Neuronal stem cell (in vitro differentiated cells): ENCODE results near the gene WNT11.
A peak's percentile ranks its signal among the peaks of the same experiment; 100 is the strongest.

Experiments used
- DNase-seq: peaks from one replicate; pipeline ENCODE4 v3.0.0-alpha.2; 2013; ENCODE audit warnings: low spot score
- H2AFZ ChIP-seq: one replicate; pipeline ENCODE4 v1.6.1; 2013; ENCODE audit warnings: mild to moderate bottlenecking, low read length, inconsistent platforms
- H2AK5ac ChIP-seq: 2 replicates; pipeline ENCODE4 v1.6.1; 2013; ENCODE audit warnings: low read depth, mild to moderate bottlenecking, inconsistent platforms, low read length, moderate library complexity, mixed read lengths
- H2BK120ac ChIP-seq: 2 replicates; pipeline ENCODE4 v1.6.1; 2013; ENCODE audit warnings: low read depth, mild to moderate bottlenecking, inconsistent platforms, low read length, moderate library complexity, mixed read lengths
- H2BK12ac ChIP-seq: one replicate; pipeline ENCODE4 v1.6.1; 2013; ENCODE audit warnings: low read length, inconsistent platforms
- H2BK15ac ChIP-seq: 2 replicates; pipeline ENCODE4 v1.6.1; 2013; ENCODE audit warnings: mild to moderate bottlenecking, low read length, inconsistent platforms, mixed read lengths
- H2BK5ac ChIP-seq: one replicate; pipeline ENCODE4 v1.6.1; 2013; ENCODE audit warnings: inconsistent platforms, mild to moderate bottlenecking, low read length, moderate library complexity
- H3K14ac ChIP-seq: one replicate; pipeline ENCODE4 v1.6.1; 2013; ENCODE audit warnings: low read length, inconsistent platforms
- H3K18ac ChIP-seq: 2 replicates; pipeline ENCODE4 v1.6.1; 2013; ENCODE audit warnings: low read length, inconsistent platforms
- H3K23ac ChIP-seq: 2 replicates; pipeline ENCODE4 v1.6.1; 2013; ENCODE audit warnings: low read depth, mild to moderate bottlenecking, mixed read lengths, low read length, inconsistent platforms; ENCODE audit not compliant: poor library complexity
- H3K27ac ChIP-seq: replicated peaks from 3 replicates; pipeline ENCODE4 v1.5.1; 2013; ENCODE audit warnings: low read length, inconsistent platforms
- H3K27me3 ChIP-seq, 3 experiments: 2 replicates each; pipeline ENCODE4 v1.6.1; 2013; ENCODE audit warnings: low read length in 3 of 3, mild to moderate bottlenecking in 2 of 3, inconsistent platforms in 1 of 3, low read depth in 1 of 3, mixed read lengths in 1 of 3, moderate library complexity in 1 of 3; ENCODE audit not compliant: control insufficient read depth in 3 of 3, insufficient read depth in 3 of 3
- H3K36me3 ChIP-seq, 2 donors: replicated peaks in 1 of 2; 2 replicates each; pipeline ENCODE4 v1.6.1; 2013; ENCODE audit warnings: low read length in 2 of 2; ENCODE audit not compliant: control insufficient read depth in 2 of 2, insufficient read depth in 2 of 2
- H3K4ac ChIP-seq: 2 replicates; pipeline ENCODE4 v1.6.1; 2013; ENCODE audit warnings: inconsistent platforms, mild to moderate bottlenecking, low read length, moderate library complexity
- H3K4me1 ChIP-seq, 2 donors: 1 replicate in 1 of 2; 2 replicates in 1 of 2; pipeline ENCODE4 v1.6.1; 2013; ENCODE audit warnings: low read length in 2 of 2, low read depth in 1 of 2; ENCODE audit not compliant: control insufficient read depth in 2 of 2, insufficient read depth in 1 of 2
- H3K4me2 ChIP-seq: one replicate; pipeline ENCODE4 v1.6.1; 2013; ENCODE audit warnings: mild to moderate bottlenecking, low read length, inconsistent platforms; ENCODE audit not compliant: insufficient read depth, poor library complexity, severe bottlenecking
- H3K4me3 ChIP-seq, 2 donors: 2 replicates each; pipeline ENCODE4 v1.5.1; 2013; ENCODE audit warnings: low read length in 2 of 2, mild to moderate bottlenecking in 2 of 2, inconsistent platforms in 1 of 2, moderate library complexity in 1 of 2
- H3K79me1 ChIP-seq: one replicate; pipeline ENCODE4 v1.6.1; 2013; ENCODE audit warnings: low read depth, mild to moderate bottlenecking, inconsistent platforms, low read length, moderate library complexity
- H3K9ac ChIP-seq: one replicate; pipeline ENCODE4 v1.6.1; 2013; ENCODE audit warnings: mild to moderate bottlenecking, low read depth, low read length, inconsistent platforms; ENCODE audit not compliant: poor library complexity
- H3K9me3 ChIP-seq, 2 donors: replicated peaks in 1 of 2; 2 replicates each; pipeline versions ENCODE3 to v1.6.1; 2013; ENCODE audit warnings: low read length in 2 of 2, mild to moderate bottlenecking in 2 of 2, inconsistent platforms in 1 of 2, low read depth in 1 of 2, mixed read lengths in 1 of 2, moderate library complexity in 1 of 2; ENCODE audit not compliant: control insufficient read depth in 2 of 2, insufficient read depth in 1 of 2
- H4K8ac ChIP-seq: one replicate; pipeline ENCODE4 v1.6.1; 2013; ENCODE audit warnings: low read depth, mild to moderate bottlenecking, inconsistent platforms, low read length, moderate library complexity
- H4K91ac ChIP-seq: one replicate; pipeline ENCODE4 v1.6.1; 2013; ENCODE audit warnings: low read length, low read depth, mild to moderate bottlenecking, inconsistent platforms; ENCODE audit not compliant: poor library complexity
- WGBS, 2 donors: extraction: QIAGEN DNeasy Blood & Tissue Kit; methylation state at CpG; one replicate each; pipeline ENCODE4 v1.1.7; 2013; ENCODE audit warnings: missing lambda C conversion rate in 2 of 2, mixed read lengths in 1 of 2; ENCODE audit not compliant: insufficient read length in 2 of 2, insufficient replicate concordance in 1 of 2; ENCODE audit errors: extremely low coverage in 2 of 2; 5-methylcytosine and 5-hydroxymethylcytosine counted together

The WNT11 gene

DNA sequence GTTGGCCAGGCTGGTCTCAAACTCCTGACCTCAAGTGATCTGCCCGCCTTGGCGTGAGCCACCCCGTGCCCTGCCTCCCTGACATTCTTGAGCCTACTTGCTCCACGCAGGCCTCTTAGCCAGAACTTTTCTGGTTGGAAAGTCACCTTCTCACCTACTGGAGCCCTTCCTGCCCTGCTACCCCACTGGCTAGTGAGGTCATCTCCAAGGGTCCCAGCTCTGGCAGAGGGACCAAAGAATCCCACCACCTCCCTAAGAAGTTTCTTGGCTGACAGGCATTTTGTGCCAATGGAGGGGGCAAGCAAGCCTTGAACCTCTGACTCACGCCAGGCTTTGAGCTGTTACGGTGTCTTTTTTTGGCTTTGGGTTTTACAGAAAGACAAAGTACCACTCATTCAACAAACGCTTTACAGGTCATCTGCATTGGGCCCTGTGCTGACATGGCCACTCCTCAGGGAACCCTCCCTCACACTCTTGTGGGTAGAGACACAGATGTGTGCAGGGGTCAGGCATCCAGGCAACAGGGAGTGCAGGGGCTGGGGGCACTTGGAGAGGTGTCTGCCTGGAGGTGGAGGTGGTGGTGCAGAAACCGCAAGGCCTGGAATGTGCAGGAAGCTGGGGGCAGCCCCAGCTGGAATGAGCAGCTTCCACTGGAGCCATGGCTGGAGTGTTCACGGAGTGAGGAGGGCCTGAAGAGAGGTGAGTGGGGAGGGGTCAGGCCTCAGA is 27.1 kb upstream of the WNT11 start:
- Histone ChIP-seq H3K27ac (no peak overlapping the region), H3K18ac (no peak overlapping the region), H2BK12ac (no peak overlapping the region), H3K4me1 (peaks cover 7 to 8% of the 10 kb centered on the region in 2 donors), H3K14ac (no peak overlapping the region), H2AFZ (peak overlapping the region; percentile 97), H3K79me1 (no peaks in the 10 kb centered on the region), H2BK120ac (no peak overlapping the region), H3K9me3 (no peaks in the 10 kb centered on the region), H3K4me2 (no peak overlapping the region), H2BK15ac (peak overlapping the region; percentile 71), H3K36me3 (no peaks in the 10 kb centered on the region), H3K4ac (no peak overlapping the region), H3K9ac (no peak overlapping the region), H3K27me3 (peaks cover 0 to 31% (median 0%) of the 10 kb centered on the region in 3 experiments), H3K23ac (no peak overlapping the region), H3K4me3 (no peak overlapping the region), H4K91ac (no peak overlapping the region), H4K8ac (no peak overlapping the region), H2BK5ac (no peak overlapping the region), H2AK5ac (peak overlapping the region; percentile 42)
- WGBS, 2 donors: no CpG with 5 or more reads among the region's 9 CpGs
- DNase-seq: no peak

DNA sequence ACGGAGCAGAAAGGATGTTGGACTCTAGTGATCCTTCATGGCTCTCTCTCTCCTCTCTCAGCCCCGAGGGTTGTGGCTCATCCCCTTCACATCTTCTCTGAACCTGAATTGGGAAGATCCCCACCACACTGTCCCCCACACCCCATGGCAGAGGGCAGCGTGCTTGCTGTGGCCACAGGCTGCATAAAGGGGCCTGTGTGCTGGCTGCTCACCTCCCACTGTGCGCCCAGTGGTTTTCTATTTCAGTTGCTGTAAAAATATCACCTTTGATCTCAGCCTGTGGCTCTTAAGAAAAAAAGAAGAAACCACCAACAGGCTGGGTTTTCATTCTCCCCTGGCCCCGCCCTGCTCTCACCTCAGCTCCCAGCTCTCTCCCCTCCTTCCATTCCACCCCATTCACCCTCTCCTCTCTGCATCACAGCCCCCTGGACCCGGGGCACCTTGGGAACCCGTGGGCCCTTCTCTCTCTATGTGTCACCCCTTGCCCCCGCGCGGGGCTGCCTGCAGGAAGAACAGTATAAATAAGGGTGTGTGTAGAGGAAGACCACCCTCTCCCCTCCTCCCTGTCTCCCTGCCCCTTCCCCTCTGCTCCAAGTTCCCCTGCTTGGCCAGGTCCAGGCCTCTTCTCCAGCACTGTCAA is 25.8 kb upstream of the WNT11 start:
- Histone ChIP-seq H3K14ac (no peak overlapping the region), H2BK12ac (no peak overlapping the region), H3K27me3 (peaks cover 0 to 32% (median 0%) of the 10 kb centered on the region in 3 experiments), H2AK5ac (no peak overlapping the region), H3K4ac (no peak overlapping the region), H3K23ac (no peak overlapping the region), H3K9ac (no peak overlapping the region), H4K8ac (no peak overlapping the region), H3K4me3 (no peak overlapping the region), H3K4me2 (no peak overlapping the region), H2BK120ac (no peak overlapping the region), H2AFZ (no peak overlapping the region), H3K4me1 (peaks cover 7 to 8% of the 10 kb centered on the region in 2 donors), H3K18ac (peak overlapping the region; percentile 36), H2BK15ac (no peak overlapping the region), H2BK5ac (no peak overlapping the region), H3K79me1 (no peaks in the 10 kb centered on the region), H3K27ac (no peak overlapping the region), H3K36me3 (no peaks in the 10 kb centered on the region), H4K91ac (no peak overlapping the region), H3K9me3 (no peaks in the 10 kb centered on the region)
- DNase-seq: no peak
- no CpG with 5 or more reads among the region's 10 CpGs for WGBS, 2 donors

DNA sequence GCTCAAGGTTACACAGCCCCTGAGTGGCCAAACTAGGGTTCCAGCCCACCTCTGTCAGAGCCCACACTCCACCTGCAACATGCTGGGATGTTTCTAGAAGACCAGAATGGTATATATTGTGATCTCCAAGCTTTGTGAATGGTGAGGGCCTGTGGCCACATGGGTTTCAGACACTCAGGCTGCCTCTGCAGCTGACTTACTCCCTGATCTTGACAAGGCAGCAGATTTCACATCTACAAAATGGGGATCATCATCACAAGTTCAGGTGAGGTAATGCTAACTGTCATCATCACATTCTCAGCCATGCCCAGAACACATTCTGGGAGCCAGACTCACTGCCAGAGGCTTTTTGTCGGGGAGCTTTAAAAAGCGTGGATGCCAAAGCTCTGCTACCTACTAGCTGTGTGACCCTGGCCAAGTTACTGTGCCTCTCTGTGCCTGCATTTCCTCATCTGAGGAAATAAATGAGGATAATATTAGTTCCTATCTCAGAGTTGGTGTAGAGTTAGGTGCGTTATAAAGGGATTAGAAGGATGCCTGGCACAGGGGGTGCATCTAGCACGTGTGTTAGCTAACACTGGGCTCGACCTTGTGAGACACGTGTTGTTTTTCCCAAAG is 24.9 kb upstream of the WNT11 start:
- H2AFZ ChIP-seq: no peak overlapping the region
- no peak overlapping the region for H3K4me2 ChIP-seq
- no peak overlapping the region for H3K27ac ChIP-seq
- H2BK15ac ChIP-seq: no peak overlapping the region
- H2AK5ac ChIP-seq: no peak overlapping the region
- no peak overlapping the region for H2BK12ac ChIP-seq
- no peak overlapping the region for H2BK120ac ChIP-seq
- H4K8ac ChIP-seq: no peak overlapping the region
- H3K79me1 ChIP-seq: no peaks in the 10 kb centered on the region
- WGBS, 2 donors: no CpG with 5 or more reads among the region's 6 CpGs
- H3K4ac ChIP-seq: no peak overlapping the region
- H3K14ac ChIP-seq: no peak overlapping the region
- no peak overlapping the region for H3K9ac ChIP-seq
- H3K4me1 ChIP-seq: peaks cover 7 to 8% of the 10 kb centered on the region in 2 donors
- H3K27me3 ChIP-seq: peaks cover 0 to 29% (median 0%) of the 10 kb centered on the region in 3 experiments
- no peak overlapping the region for H4K91ac ChIP-seq
- no peak for DNase-seq
- no peak overlapping the region for H3K18ac ChIP-seq
- H2BK5ac ChIP-seq: no peak overlapping the region
- H3K23ac ChIP-seq: no peak overlapping the region
- H3K9me3 ChIP-seq: no peaks in the 10 kb centered on the region
- no peaks in the 10 kb centered on the region for H3K36me3 ChIP-seq
- H3K4me3 ChIP-seq: no peak overlapping the region

DNA sequence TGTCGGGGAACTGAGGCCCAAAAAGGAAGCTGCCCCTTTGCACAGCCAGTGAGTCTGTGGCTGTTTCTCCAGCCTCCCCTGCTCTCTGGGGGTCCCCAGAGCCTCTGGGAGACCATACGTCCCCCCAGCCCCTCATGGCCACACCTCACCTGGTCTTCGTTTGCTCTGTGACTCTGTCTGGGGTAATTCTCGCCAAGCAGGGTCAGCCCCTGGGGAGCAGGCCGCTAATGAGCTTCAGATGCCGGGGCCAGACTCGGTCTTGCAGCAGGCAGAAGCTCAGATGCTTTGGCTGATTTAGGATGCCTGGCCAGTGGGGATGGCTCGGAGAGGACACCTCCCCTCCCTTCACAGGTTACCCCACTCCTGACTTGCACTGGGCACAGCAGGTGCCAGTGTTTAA is 24.1 kb upstream of the WNT11 start:
- Histone ChIP-seq H4K91ac (no peak overlapping the region), H4K8ac (no peak overlapping the region), H3K9ac (no peak overlapping the region), H2AK5ac (no peak overlapping the region), H2BK120ac (no peak overlapping the region), H3K23ac (no peak overlapping the region), H3K4me1 (peaks cover 7 to 8% of the 10 kb centered on the region in 2 donors), H2BK5ac (no peak overlapping the region), H3K27me3 (peaks cover 0 to 31% (median 0%) of the 10 kb centered on the region in 3 experiments), H3K4ac (no peak overlapping the region), H3K9me3 (no peaks in the 10 kb centered on the region), H3K4me2 (no peak overlapping the region), H3K18ac (peak overlapping the region; percentile 7), H2AFZ (no peak overlapping the region), H3K36me3 (no peaks in the 10 kb centered on the region), H3K14ac (no peak overlapping the region), H2BK15ac (no peak overlapping the region), H2BK12ac (no peak overlapping the region), H3K27ac (no peak overlapping the region), H3K79me1 (no peaks in the 10 kb centered on the region), H3K4me3 (no peak overlapping the region)
- no peak for DNase-seq
- WGBS, 2 donors: no CpG with 5 or more reads among the region's 8 CpGs
